IMR-90 (cell line): ENCODE measurements around the gene CCDC138. TPM values are rescaled to one million over a fixed set of nuclear protein-coding genes. Genes with fewer than 3 reads are reported as not detected.

Source experiments
- ATAC-seq: fragments of 200-7000 bp; cut with Tn5 transposase; 2 replicates; pipeline ENCODE4 v1.9.1; 2020; ENCODE audit warnings: low read depth, mild to moderate bottlenecking, moderate library complexity
- BruUV-seq: library from RNA; stranded (reverse); fragments of 400-500 nt; replicated peaks from 2 replicates; lab custom pipeline; 2021; lab: Mats Ljungman, UMichigan
- CTCF ChIA-PET: fragments of 300-600 bp; formaldehyde crosslinking; extraction: SDS; loops from one replicate; lab custom pipeline; 2021; ENCODE audit warnings: antibody characterized with exemption; lab: Yijun Ruan, JAX
- POLR2A ChIA-PET: fragments of 300-600 bp; sonication (Branson Sonifier 250); formaldehyde crosslinking; loops from one replicate; lab custom pipeline; 2022; ENCODE audit warnings: antibody characterized with exemption; ENCODE audit not compliant: unreplicated experiment; lab: Charles Lee
- DNase-seq: peaks from one replicate; pipeline ENCODE4 v3.0.0; 2013
- H2AFZ ChIP-seq: replicated peaks from 2 replicates; pipeline ENCODE3; 2013; ENCODE audit warnings: low read length, mild to moderate bottlenecking; ENCODE audit not compliant: poor library complexity
- H2AK5ac ChIP-seq: 2 replicates; pipeline ENCODE4 v1.6.1; 2013; ENCODE audit warnings: low read depth, low read length, inconsistent platforms
- H2AK9ac ChIP-seq: replicated peaks from 2 replicates; pipeline ENCODE3; 2013; ENCODE audit warnings: mild to moderate bottlenecking, low read depth, low read length, moderate library complexity; ENCODE audit not compliant: poor library complexity
- H2BK120ac ChIP-seq: 2 replicates; pipeline ENCODE4 v1.6.1; 2013; ENCODE audit warnings: low read depth, low read length, inconsistent platforms
- H2BK15ac ChIP-seq: 3 replicates; pipeline ENCODE4 v1.6.1; 2013; ENCODE audit warnings: low read depth, low read length, inconsistent platforms
- H2BK20ac ChIP-seq: 2 replicates; pipeline ENCODE4 v1.6.1; 2013; ENCODE audit warnings: low read depth, mild to moderate bottlenecking, inconsistent platforms, low read length, moderate library complexity
- H2BK5ac ChIP-seq: 2 replicates; pipeline ENCODE4 v1.6.1; 2013; ENCODE audit warnings: mild to moderate bottlenecking, low read depth, low read length, inconsistent platforms; ENCODE audit not compliant: poor library complexity, severe bottlenecking
- H3K14ac ChIP-seq: replicated peaks from 2 replicates; pipeline ENCODE4 v1.6.1; 2013; ENCODE audit warnings: low read depth, low read length, inconsistent platforms
- H3K18ac ChIP-seq: 2 replicates; pipeline ENCODE4 v1.6.1; 2013; ENCODE audit warnings: low read depth, low read length, control low read depth
- H3K23ac ChIP-seq: 2 replicates; pipeline ENCODE4 v1.6.1; 2013; ENCODE audit warnings: low read depth, low read length, inconsistent platforms
- H3K27ac ChIP-seq: 2 replicates; pipeline ENCODE4 v1.5.1; 2013; ENCODE audit warnings: mild to moderate bottlenecking, control low read depth, low read length; ENCODE audit not compliant: insufficient read depth
- H3K27me3 ChIP-seq: 2 replicates; pipeline ENCODE4 v1.6.1; 2013; ENCODE audit warnings: low read length; ENCODE audit not compliant: control insufficient read depth, insufficient read depth
- H3K36me3 ChIP-seq: 2 replicates; pipeline ENCODE4 v1.6.1; 2013; ENCODE audit warnings: low read length, mixed read lengths; ENCODE audit not compliant: control insufficient read depth, insufficient read depth
- H3K4ac ChIP-seq: 2 replicates; pipeline ENCODE4 v1.6.1; 2013; ENCODE audit warnings: low read depth, low read length, inconsistent platforms
- H3K4me1 ChIP-seq: 2 replicates; pipeline ENCODE4 v1.6.1; 2013; ENCODE audit warnings: low read length, mixed read lengths; ENCODE audit not compliant: control insufficient read depth, insufficient read depth
- H3K4me2 ChIP-seq: 2 replicates; pipeline ENCODE4 v1.6.1; 2013; ENCODE audit warnings: low read depth, mild to moderate bottlenecking, control low read depth, low read length, moderate library complexity
- H3K4me3 ChIP-seq: 2 replicates; pipeline ENCODE4 v1.5.1; 2013; ENCODE audit warnings: low read depth, mild to moderate bottlenecking, control low read depth, low read length, moderate library complexity; ENCODE audit not compliant: insufficient read depth
- H3K56ac ChIP-seq: 2 replicates; pipeline ENCODE4 v1.6.1; 2013; ENCODE audit warnings: low read length, inconsistent platforms; ENCODE audit not compliant: insufficient read depth; ENCODE audit errors: extremely low read depth
- H3K79me1 ChIP-seq, 2 experiments: 2 replicates each; pipeline ENCODE4 v1.6.1; 2013; ENCODE audit warnings: low read length in 2 of 2, inconsistent platforms in 1 of 2, low read depth in 1 of 2
- H3K9ac ChIP-seq: 2 replicates; pipeline ENCODE4 v1.6.1; 2013; ENCODE audit warnings: low read depth, low read length, control low read depth
- H3K9me1 ChIP-seq: 2 replicates; pipeline ENCODE4 v1.6.1; 2013; ENCODE audit warnings: low read length, inconsistent platforms; ENCODE audit not compliant: insufficient read depth
- H3K9me3 ChIP-seq: 2 replicates; pipeline ENCODE4 v1.6.1; 2013; ENCODE audit warnings: low read length; ENCODE audit not compliant: control insufficient read depth, insufficient read depth
- H4K20me1 ChIP-seq: 2 replicates; pipeline ENCODE4 v1.6.1; 2013; ENCODE audit warnings: low read length, inconsistent platforms; ENCODE audit not compliant: insufficient read depth
- H4K5ac ChIP-seq: 2 replicates; pipeline ENCODE4 v1.6.1; 2013; ENCODE audit warnings: mild to moderate bottlenecking, low read depth, low read length, control low read depth
- H4K8ac ChIP-seq, 2 experiments: 2 replicates each; pipeline ENCODE4 v1.6.1; 2013; ENCODE audit warnings: low read depth in 2 of 2, low read length in 2 of 2, control low read depth in 1 of 2, inconsistent platforms in 1 of 2
- H4K91ac ChIP-seq: 2 replicates; pipeline ENCODE4 v1.6.1; 2013; ENCODE audit warnings: low read depth, low read length, inconsistent platforms; ENCODE audit not compliant: insufficient read depth
- BHLHE40 ChIP-seq: fragments of 150-350 bp; IDR thresholded peaks from 2 replicates; pipeline ENCODE4 v1.6.1; 2016; ENCODE audit warnings: mild to moderate bottlenecking, low read depth, low read length
- CHD1 ChIP-seq: IDR thresholded peaks from 2 replicates; pipeline ENCODE4 v1.6.1; 2012; ENCODE audit warnings: low read depth, low read length, improper control_type of control experiment
- FOS ChIP-seq: fragments of 150-350 bp; IDR thresholded peaks from 2 replicates; pipeline ENCODE4 v1.6.1; 2016; ENCODE audit warnings: low read depth, low read length
- MXI1 ChIP-seq: IDR thresholded peaks from 2 replicates; pipeline ENCODE4 v1.6.1; 2012; ENCODE audit warnings: low read depth, mild to moderate bottlenecking, low read length, moderate library complexity, borderline replicate concordance
- NFE2L2 ChIP-seq: fragments of 150-350 bp; IDR thresholded peaks from 2 replicates; pipeline ENCODE4 v1.6.1; 2016; ENCODE audit warnings: low read depth, mild to moderate bottlenecking, low read length
- RAD21 ChIP-seq: IDR thresholded peaks from 2 replicates; pipeline ENCODE4 v1.6.1; 2012; ENCODE audit warnings: low read length, improper control_type of control experiment
- RCOR1 ChIP-seq: IDR thresholded peaks from 2 replicates; pipeline ENCODE4 v1.6.1; 2012; ENCODE audit warnings: mild to moderate bottlenecking, low read length, improper control_type of control experiment; ENCODE audit not compliant: insufficient replicate concordance
- RFX5 ChIP-seq: IDR thresholded peaks from 2 replicates; pipeline ENCODE4 v1.8.0; 2012; ENCODE audit warnings: low read depth, mild to moderate bottlenecking, low read length, moderate library complexity
- SMC3 ChIP-seq: fragments of 150-350 bp; IDR thresholded peaks from 2 replicates; pipeline ENCODE4 v1.6.1; 2016; ENCODE audit warnings: low read depth, mild to moderate bottlenecking, antibody characterized with exemption, low read length, moderate library complexity
- WGBS, 2 experiments: methylation state at CpG; one replicate each; pipeline versions ENCODE4 v1.1.5 to v1.1.7; 2013; ENCODE audit warnings: missing lambda C conversion rate in 2 of 2; ENCODE audit not compliant: insufficient read length in 1 of 2; ENCODE audit errors: extremely low coverage in 2 of 2; 5-methylcytosine and 5-hydroxymethylcytosine counted together
- dilution Hi-C: fragments of 300-500 bp; cut with HindIII; formaldehyde crosslinking; loops from one replicate; pipeline ENCODE4 v1.14.3; 2018; ENCODE audit warnings: low sequenced_read_pairs; ENCODE audit not compliant: unreplicated experiment
- in situ Hi-C: fragments of 300-500 bp; cut with MboI; formaldehyde crosslinking; loops from 3 replicates; pipeline ENCODE4 v1.14.3; 2019; ENCODE audit warnings: low sequenced_read_pairs, inconsistent platforms, mixed read lengths
- intact Hi-C: fragments of 100-400 bp; cut with micrococcal nuclease; formaldehyde crosslinking; loops from 2 replicates; pipeline ENCODE4 v1.10.0; 2022
- polyA plus RNA-seq, 3 experiments: library from polyadenylated mRNA; depleted of rRNA; stranded (reverse); fragments of >200 nt; gene quantifications; 2 replicates each; pipeline ENCODE4 v1.2.3, GENCODE V29; 2012; ENCODE audit warnings: low replicate concordance in 1 of 3
- total RNA-seq: library from RNA; depleted of rRNA; stranded (reverse); fragments of >200 nt; gene quantifications from 2 replicates; pipeline ENCODE4 v1.2.3, GENCODE V29; 2012
- TF ChIP-seq, protein P1 (sequence below): conservative IDR thresholded peaks from 2 replicates; pipeline ENCODE4 v1.5.1; 2012; ENCODE audit warnings: mild to moderate bottlenecking, low read depth, low read length, improper control_type of control experiment
- TF ChIP-seq, protein P2 (sequence below): fragments of 150-350 bp; IDR thresholded peaks from 2 replicates; pipeline ENCODE4 v1.6.1; 2016; ENCODE audit warnings: low read depth, mild to moderate bottlenecking, low read length, moderate library complexity, borderline replicate concordance

The CCDC138 gene
- total and polyA plus RNA-seq, 2 of the 4 experiments (the other 2 are of a cell fraction) = 1.5 to 2.9 TPM

DNA sequence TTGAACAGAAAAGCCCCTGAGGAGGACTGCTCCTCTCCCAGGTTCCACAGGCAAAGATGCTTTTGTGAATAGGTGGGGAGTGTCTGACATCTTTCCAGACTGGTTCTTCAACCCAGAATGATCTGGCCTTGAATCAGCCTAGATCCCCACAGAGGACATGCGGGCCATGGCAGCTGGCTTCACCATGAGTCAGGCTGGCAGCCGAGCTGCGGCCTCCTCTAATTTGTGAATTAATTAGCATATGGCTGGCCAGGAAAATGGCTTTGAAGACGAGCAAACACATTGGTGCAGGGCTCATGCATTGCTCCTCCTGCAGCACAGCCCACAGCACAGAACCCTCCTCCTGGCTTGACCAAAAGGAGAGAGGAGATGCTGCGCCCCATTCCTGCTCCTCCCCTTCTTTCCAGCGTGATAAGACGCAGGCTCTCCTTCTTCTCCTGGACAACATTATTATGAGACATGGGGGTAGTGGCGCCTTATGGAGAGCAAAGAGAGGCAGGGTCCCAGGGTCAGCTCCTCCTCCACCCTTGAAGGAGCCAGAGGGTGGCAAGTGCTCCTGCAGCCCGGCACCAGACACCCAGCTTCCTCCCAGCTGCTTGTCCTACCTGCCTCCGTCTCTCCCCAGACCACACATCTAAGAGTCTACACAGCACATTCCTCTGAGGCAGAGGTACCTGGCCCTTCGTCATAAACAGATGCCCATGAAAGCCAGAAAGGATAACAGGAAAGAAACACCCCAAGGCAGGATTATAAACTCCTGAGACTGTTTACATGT lies 135.8 kb downstream of the CCDC138 start:
- H3K36me3 ChIP-seq = no peaks in the 10 kb centered on the region
- H3K18ac ChIP-seq = no peak overlapping the region
- no peak overlapping the region for H3K4me2 ChIP-seq
- dilution Hi-C loops (no loop called here), in situ Hi-C loops (no loop called here), intact Hi-C loops (loop anchor here (5.0 to 10.0 kb wide), 2 partner anchors 50 to 62 kb away; partner anchors contain the start of gene EDAR)
- no peak overlapping the region for H3K4ac ChIP-seq
- H3K9ac ChIP-seq = no peak overlapping the region
- no peak overlapping the region for H3K4me3 ChIP-seq
- H2BK120ac ChIP-seq = no peak overlapping the region
- no TSS peak for BruUV-seq
- no peak overlapping the region for H4K5ac ChIP-seq
- H4K91ac ChIP-seq = no peak overlapping the region
- peak; percentile 22 for DNase-seq
- POLR2A ChIA-PET = no interaction called here
- no peaks in the 10 kb centered on the region for H3K9me1 ChIP-seq
- H2AK9ac ChIP-seq = no peak overlapping the region
- CTCF ChIA-PET = no interaction called here
- H4K8ac ChIP-seq = no peak overlapping the region
- no peak overlapping the region for H2BK15ac ChIP-seq
- H2AK5ac ChIP-seq = no peak overlapping the region
- peak; percentile 61 for ATAC-seq
- H3K14ac ChIP-seq = no peak overlapping the region
- no peak overlapping the region for H2BK20ac ChIP-seq
- H3K9me3 ChIP-seq = no peaks in the 10 kb centered on the region
- no peaks in the 10 kb centered on the region for H4K20me1 ChIP-seq
- H3K56ac ChIP-seq = no peak overlapping the region
- WGBS, 2 experiments = no CpG with 5 or more reads among the region's 11 CpGs
- H3K27me3 ChIP-seq = peaks cover 86% of the 10 kb centered on the region
- H3K23ac ChIP-seq = no peak overlapping the region
- H3K79me1 ChIP-seq = no peaks in the 10 kb centered on the region
- H3K27ac ChIP-seq = no peak overlapping the region
- peaks cover 2% of the 10 kb centered on the region; the same call in 1 of the 2 replicates for H3K4me1 ChIP-seq
- no peak for TF ChIP-seq CHD1
- TF ChIP-seq, protein P1, sequence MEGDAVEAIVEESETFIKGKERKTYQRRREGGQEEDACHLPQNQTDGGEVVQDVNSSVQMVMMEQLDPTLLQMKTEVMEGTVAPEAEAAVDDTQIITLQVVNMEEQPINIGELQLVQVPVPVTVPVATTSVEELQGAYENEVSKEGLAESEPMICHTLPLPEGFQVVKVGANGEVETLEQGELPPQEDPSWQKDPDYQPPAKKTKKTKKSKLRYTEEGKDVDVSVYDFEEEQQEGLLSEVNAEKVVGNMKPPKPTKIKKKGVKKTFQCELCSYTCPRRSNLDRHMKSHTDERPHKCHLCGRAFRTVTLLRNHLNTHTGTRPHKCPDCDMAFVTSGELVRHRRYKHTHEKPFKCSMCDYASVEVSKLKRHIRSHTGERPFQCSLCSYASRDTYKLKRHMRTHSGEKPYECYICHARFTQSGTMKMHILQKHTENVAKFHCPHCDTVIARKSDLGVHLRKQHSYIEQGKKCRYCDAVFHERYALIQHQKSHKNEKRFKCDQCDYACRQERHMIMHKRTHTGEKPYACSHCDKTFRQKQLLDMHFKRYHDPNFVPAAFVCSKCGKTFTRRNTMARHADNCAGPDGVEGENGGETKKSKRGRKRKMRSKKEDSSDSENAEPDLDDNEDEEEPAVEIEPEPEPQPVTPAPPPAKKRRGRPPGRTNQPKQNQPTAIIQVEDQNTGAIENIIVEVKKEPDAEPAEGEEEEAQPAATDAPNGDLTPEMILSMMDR = no peak
- TF ChIP-seq, protein P2, sequence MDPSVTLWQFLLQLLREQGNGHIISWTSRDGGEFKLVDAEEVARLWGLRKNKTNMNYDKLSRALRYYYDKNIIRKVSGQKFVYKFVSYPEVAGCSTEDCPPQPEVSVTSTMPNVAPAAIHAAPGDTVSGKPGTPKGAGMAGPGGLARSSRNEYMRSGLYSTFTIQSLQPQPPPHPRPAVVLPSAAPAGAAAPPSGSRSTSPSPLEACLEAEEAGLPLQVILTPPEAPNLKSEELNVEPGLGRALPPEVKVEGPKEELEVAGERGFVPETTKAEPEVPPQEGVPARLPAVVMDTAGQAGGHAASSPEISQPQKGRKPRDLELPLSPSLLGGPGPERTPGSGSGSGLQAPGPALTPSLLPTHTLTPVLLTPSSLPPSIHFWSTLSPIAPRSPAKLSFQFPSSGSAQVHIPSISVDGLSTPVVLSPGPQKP = no peak
- TF ChIP-seq RFX5 = no peak
- TF ChIP-seq BHLHE40 = no peak
- TF ChIP-seq SMC3 = no peak
- TF ChIP-seq MXI1 = no peak
- no peak for TF ChIP-seq NFE2L2
- no peak for TF ChIP-seq RAD21
- TF ChIP-seq FOS = no peak
- TF ChIP-seq RCOR1 = no peak
- no peak overlapping the region for H2AFZ ChIP-seq
- no peak overlapping the region for H2BK5ac ChIP-seq
